Superior temporal gyrus (tissue), 1 donor: ENCODE measurements around the gene AHNAK2.

Experiments
- DNase-seq: peaks from one replicate; pipeline ENCODE4 v3.0.0-alpha.2; 2016; ENCODE audit errors: extremely low spot score

The AHNAK2 gene

GRCh38 chr14:104973385-104974145, 4.6 kb downstream of the AHNAK2 start:
- no peak for DNase-seq

GRCh38 chr14:104973135-104973384, 5.1 kb downstream of the AHNAK2 start:
- DNase-seq, result no peak

GRCh38 chr14:104972301-104973134, 5.7 kb downstream of the AHNAK2 start:
- DNase-seq, result no peak

GRCh38 chr14:104971447-104972240, 6.5 kb downstream of the AHNAK2 start:
- no peak for DNase-seq

GRCh38 chr14:104970231-104971068, 7.7 kb downstream of the AHNAK2 start:
- DNase-seq, result no peak

- no peak for DNase-seq
These were observed 8.4 kb downstream of the AHNAK2 start for GRCh38 chr14:104969741-104970230.

GRCh38 chr14:104968541-104969401, 9.4 kb downstream of the AHNAK2 start:
- no peak for DNase-seq

GRCh38 chr14:104968153-104968527, 10.0 kb downstream of the AHNAK2 start:
- no peak for DNase-seq

GRCh38 chr14:104967386-104968152, 10.6 kb downstream of the AHNAK2 start:
- no peak for DNase-seq

GRCh38 chr14:104966981-104967385, 11.2 kb downstream of the AHNAK2 start:
- DNase-seq, result no peak

- no peak for DNase-seq
These were observed 11.8 kb downstream of the AHNAK2 start for GRCh38 chr14:104966261-104966865.

GRCh38 chr14:104965561-104966231, 12.5 kb downstream of the AHNAK2 start:
- no peak for DNase-seq

GRCh38 chr14:104964546-104964945, 13.6 kb downstream of the AHNAK2 start:
- no peak for DNase-seq

- DNase-seq, result no peak
These were observed 20.7 kb downstream of the AHNAK2 start for GRCh38 chr14:104957146-104958113.

GRCh38 chr14:104956290-104956890, 21.8 kb downstream of the AHNAK2 start:
- DNase-seq, result no peak

- DNase-seq, result no peak
These were observed 22.8 kb downstream of the AHNAK2 start for GRCh38 chr14:104955396-104955770.

- no peak for DNase-seq
These were observed 23.3 kb downstream of the AHNAK2 start for GRCh38 chr14:104954746-104955395.
